Measurements from ENCODE around the gene ADAMTS10.
"Not testable (repeated sequence)": the region's sequence is repeated elsewhere in the genome, so short reads cannot be mapped to it uniquely, and the experiment has no call there.

The ADAMTS10 gene

GRCh38 chr19:8561075-8561764 is 49.3 kb downstream of the ADAMTS10 start:
- Histone ChIP-seq H3K36me3 (ENCODE audit: control insufficient read depth, low read length) (no peaks in the 10 kb centered on the region), H3K4me3 (ENCODE audit: low read length) (no peak overlapping the region), H3K4me2 (ENCODE audit: low read length) (no peak overlapping the region), H3K9me3 (ENCODE audit: control insufficient read depth, insufficient read depth, low read length) (no peaks in the 10 kb centered on the region), H3F3A (ENCODE audit: control insufficient read depth, insufficient read depth) (no peaks in the 10 kb centered on the region), H3K9me2 (replicated peaks; ENCODE audit: control insufficient read depth, low read length) (no peaks in the 10 kb centered on the region), H3K27ac (ENCODE audit: low read depth, low read length) (no peak overlapping the region), H3K79me2 (ENCODE audit: control insufficient read depth, low read length) (no peaks in the 10 kb centered on the region), H4K20me1 (ENCODE audit: control insufficient read depth, insufficient read depth, low read depth, low read length) (no peaks in the 10 kb centered on the region), H3K27me3 (ENCODE audit: control insufficient read depth, low read length) (no peaks in the 10 kb centered on the region), H3K4me1 (ENCODE audit: control insufficient read depth, low read length) (no peaks in the 10 kb centered on the region)
- no peak for TF ChIP-seq CTCF (IDR thresholded peaks at IDR 0.05; ENCODE audit: low read depth, low read length, poor library complexity, severe bottlenecking)
- no peak for TF ChIP-seq EZH2phosphoT487 (IDR thresholded peaks at IDR 0.05; ENCODE audit: borderline replicate concordance, low read length)

GRCh38 chr19:8558325-8558724 is 52.2 kb downstream of the ADAMTS10 start:
- no peaks in the 10 kb centered on the region for H3K9me2 ChIP-seq (replicated peaks; ENCODE audit: control insufficient read depth, low read length)
- no peaks in the 10 kb centered on the region for H3K27me3 ChIP-seq (ENCODE audit: control insufficient read depth, low read length)
- no peak for TF ChIP-seq CTCF (IDR thresholded peaks at IDR 0.05; ENCODE audit: low read depth, low read length, poor library complexity, severe bottlenecking)
- no peak for TF ChIP-seq EZH2phosphoT487 (IDR thresholded peaks at IDR 0.05; ENCODE audit: borderline replicate concordance, low read length)
- no peaks in the 10 kb centered on the region for H3K79me2 ChIP-seq (ENCODE audit: control insufficient read depth, low read length)
- H3K36me3 ChIP-seq (ENCODE audit: control insufficient read depth, low read length), result no peaks in the 10 kb centered on the region
- H3K4me3 ChIP-seq (ENCODE audit: low read length), result no peak overlapping the region
- no peaks in the 10 kb centered on the region for H4K20me1 ChIP-seq (ENCODE audit: control insufficient read depth, insufficient read depth, low read depth, low read length)
- H3K27ac ChIP-seq (ENCODE audit: low read depth, low read length), result no peak overlapping the region
- no peaks in the 10 kb centered on the region for H3K9me3 ChIP-seq (ENCODE audit: control insufficient read depth, insufficient read depth, low read length)
- H3F3A ChIP-seq (ENCODE audit: control insufficient read depth, insufficient read depth), result no peaks in the 10 kb centered on the region
- no peak overlapping the region for H3K4me2 ChIP-seq (ENCODE audit: low read length)
- H3K4me1 ChIP-seq (ENCODE audit: control insufficient read depth, low read length), result no peaks in the 10 kb centered on the region

GRCh38 chr19:8557642-8558238 is 52.8 kb downstream of the ADAMTS10 start:
- no peaks in the 10 kb centered on the region for H3K4me1 ChIP-seq (ENCODE audit: control insufficient read depth, low read length)
- no peaks in the 10 kb centered on the region for H4K20me1 ChIP-seq (ENCODE audit: control insufficient read depth, insufficient read depth, low read depth, low read length)
- H3K36me3 ChIP-seq (ENCODE audit: control insufficient read depth, low read length), result no peaks in the 10 kb centered on the region
- H3K9me2 ChIP-seq (replicated peaks; ENCODE audit: control insufficient read depth, low read length), result no peaks in the 10 kb centered on the region
- H3F3A ChIP-seq (ENCODE audit: control insufficient read depth, insufficient read depth), result no peaks in the 10 kb centered on the region
- no peaks in the 10 kb centered on the region for H3K27me3 ChIP-seq (ENCODE audit: control insufficient read depth, low read length)
- no peak overlapping the region for H3K27ac ChIP-seq (ENCODE audit: low read depth, low read length)
- no peak overlapping the region for H3K4me3 ChIP-seq (ENCODE audit: low read length)
- H3K9me3 ChIP-seq (ENCODE audit: control insufficient read depth, insufficient read depth, low read length), result no peaks in the 10 kb centered on the region
- TF ChIP-seq CTCF (IDR thresholded peaks at IDR 0.05; ENCODE audit: low read depth, low read length, poor library complexity, severe bottlenecking) (no peak), EZH2phosphoT487 (IDR thresholded peaks at IDR 0.05; ENCODE audit: borderline replicate concordance, low read length) (no peak)
- no peaks in the 10 kb centered on the region for H3K79me2 ChIP-seq (ENCODE audit: control insufficient read depth, low read length)
- no peak overlapping the region for H3K4me2 ChIP-seq (ENCODE audit: low read length)

- not testable (repeated sequence) for H3K27ac ChIP-seq (ENCODE audit: low read depth, low read length); H3K79me2 ChIP-seq (ENCODE audit: control insufficient read depth, low read length); H3K4me2 ChIP-seq (ENCODE audit: low read length); H3K9me2 ChIP-seq (replicated peaks; ENCODE audit: control insufficient read depth, low read length); H3K36me3 ChIP-seq (ENCODE audit: control insufficient read depth, low read length); H3K4me3 ChIP-seq (ENCODE audit: low read length); H3K9me3 ChIP-seq (ENCODE audit: control insufficient read depth, insufficient read depth, low read length); H3F3A ChIP-seq (ENCODE audit: control insufficient read depth, insufficient read depth); H3K27me3 ChIP-seq (ENCODE audit: control insufficient read depth, low read length); H4K20me1 ChIP-seq (ENCODE audit: control insufficient read depth, insufficient read depth, low read depth, low read length); H3K4me1 ChIP-seq (ENCODE audit: control insufficient read depth, low read length)
Measured at GRCh38 chr19:8553729-8554128, 56.8 kb downstream of the ADAMTS10 start.

Measured in DOHH2 (cell line).